ENCODE measurements around the gene TOMM6.
A peak's percentile ranks its signal among the peaks of the same experiment; 100 is the strongest.

Gene TOMM6

GRCh38 chr6:41787219-41787917, at the start of gene TOMM6:
Gene TOMM6, plus strand, starts transcription at chr6:41787694. Its CDS starts 4 bp downstream, at chr6:41787698.
- FAIRE-seq = peak; percentile 66
- DNase-seq (ENCODE audit: insufficient read length, low spot score) = peak; percentile 91

- DNase-seq (ENCODE audit: insufficient read length, low spot score) (no peak), FAIRE-seq (no peak)
These were observed 48.5 kb upstream of the TOMM6 start for GRCh38 chr6:41739041-41739440.

- FAIRE-seq = no peak
These were observed 46.9 kb upstream of the TOMM6 start for GRCh38 chr6:41740366-41741162.

GRCh38 chr6:41741625-41742490, 45.6 kb upstream of the TOMM6 start:
- no peak for DNase-seq (ENCODE audit: insufficient read length, low spot score)
- FAIRE-seq = no peak

More at GRCh38 chr6:41740366-41741162, 46.9 kb upstream of the TOMM6 start:
- no peak for DNase-seq (ENCODE audit: insufficient read length, low spot score)

- DNase-seq (ENCODE audit: insufficient read length, low spot score) (no peak), FAIRE-seq (no peak)
These were observed 43.9 kb upstream of the TOMM6 start for GRCh38 chr6:41743406-41744235.

GRCh38 chr6:41744236-41744787, 43.2 kb upstream of the TOMM6 start:
- DNase-seq (ENCODE audit: insufficient read length, low spot score) = no peak
- FAIRE-seq = no peak

GRCh38 chr6:41746107-41746506, 41.4 kb upstream of the TOMM6 start:
- DNase-seq (ENCODE audit: insufficient read length, low spot score) = no peak
- FAIRE-seq = no peak

- FAIRE-seq = no peak
- DNase-seq (ENCODE audit: insufficient read length, low spot score) = no peak
These were observed 40.0 kb upstream of the TOMM6 start, which contains the start of gene PGC for GRCh38 chr6:41747256-41748101. Gene PGC, minus strand, starts transcription at chr6:41747397. Its CDS starts 63 bp downstream, at chr6:41747334.

GRCh38 chr6:41748102-41748477, 39.4 kb upstream of the TOMM6 start:
- FAIRE-seq = no peak
- DNase-seq (ENCODE audit: insufficient read length, low spot score) = no peak

- FAIRE-seq (no peak), DNase-seq (ENCODE audit: insufficient read length, low spot score) (no peak)
These were observed 39.0 kb upstream of the TOMM6 start for GRCh38 chr6:41748542-41748941.

- DNase-seq (ENCODE audit: insufficient read length, low spot score) = no peak
- FAIRE-seq = no peak
These were observed 37.1 kb upstream of the TOMM6 start for GRCh38 chr6:41750374-41750773.

- no peak for DNase-seq (ENCODE audit: insufficient read length, low spot score)
- no peak for FAIRE-seq
These were observed 31.6 kb upstream of the TOMM6 start for GRCh38 chr6:41755895-41756294.

- FAIRE-seq (no peak), DNase-seq (ENCODE audit: insufficient read length, low spot score) (no peak)
These were observed 31.1 kb upstream of the TOMM6 start for GRCh38 chr6:41756354-41756753.

GRCh38 chr6:41757271-41757670, 30.2 kb upstream of the TOMM6 start:
- no peak for FAIRE-seq
- DNase-seq (ENCODE audit: insufficient read length, low spot score) = no peak

GRCh38 chr6:41757931-41758640, 29.4 kb upstream of the TOMM6 start:
- FAIRE-seq = peak; percentile 59
- no peak for DNase-seq (ENCODE audit: insufficient read length, low spot score)

- DNase-seq (ENCODE audit: insufficient read length, low spot score) (no peak), FAIRE-seq (no peak)
These were observed 28.9 kb upstream of the TOMM6 start for GRCh38 chr6:41758641-41759035.

GRCh38 chr6:41759106-41759904, 28.2 kb upstream of the TOMM6 start:
- DNase-seq (ENCODE audit: insufficient read length, low spot score) (no peak), FAIRE-seq (no peak)
